HEK293T (cell line): ENCODE measurements around the gene HACE1.

Experiments
- CTCF ChIA-PET: fragments of 350-600 bp; formaldehyde crosslinking; extraction: SDS; loops from one replicate; lab custom pipeline; 2021; ENCODE audit warnings: antibody characterized with exemption, inconsistent platforms; lab: Yijun Ruan, JAX
- POLR2A ChIA-PET: fragments of 350-600 bp; formaldehyde crosslinking; extraction: SDS; loops from one replicate; lab custom pipeline; 2020; ENCODE audit warnings: antibody characterized with exemption, inconsistent platforms; lab: Yijun Ruan, JAX
- DNase-seq: peaks from one replicate; pipeline ENCODE4 v3.0.0; 2012; ENCODE audit warnings: mixed read lengths; ENCODE audit errors: extremely low spot score
- ARNT ChIP-seq: fragments of 450-650 bp; IDR thresholded peaks from 2 replicates; pipeline ENCODE4 v1.6.1; 2017; ENCODE audit warnings: mild to moderate bottlenecking
- BHLHE40 ChIP-seq: fragments of 450-650 bp; IDR thresholded peaks from 2 replicates; pipeline ENCODE4 v1.6.1; 2016; ENCODE audit warnings: mild to moderate bottlenecking, moderate library complexity, borderline replicate concordance
- CTBP1 ChIP-seq: fragments of 450-650 bp; IDR thresholded peaks from 2 replicates; pipeline ENCODE4 v1.6.1; 2016; ENCODE audit warnings: borderline replicate concordance
- ELF4 ChIP-seq: fragments of 450-650 bp; IDR thresholded peaks from 2 replicates; pipeline ENCODE4 v1.6.1; 2017; ENCODE audit warnings: antibody characterized with exemption
- FOXA1 ChIP-seq: fragments of 450-650 bp; IDR thresholded peaks from 2 replicates; pipeline ENCODE4 v1.6.1; 2016; ENCODE audit warnings: mild to moderate bottlenecking
- FOXK2 ChIP-seq: fragments of 450-650 bp; IDR thresholded peaks from 2 replicates; pipeline ENCODE4 v1.6.1; 2016; ENCODE audit warnings: mild to moderate bottlenecking
- FOXM1 ChIP-seq: fragments of 450-650 bp; IDR thresholded peaks from 2 replicates; pipeline ENCODE4 v1.6.1; 2017; ENCODE audit warnings: mild to moderate bottlenecking, borderline replicate concordance
- HDGF ChIP-seq: fragments of 450-650 bp; IDR thresholded peaks from 2 replicates; pipeline ENCODE4 v1.6.1; 2017; ENCODE audit warnings: antibody characterized with exemption, borderline replicate concordance
- L3MBTL2 ChIP-seq: fragments of 450-650 bp; conservative IDR thresholded peaks from 2 replicates; pipeline ENCODE4 v1.6.1; 2016; ENCODE audit warnings: mild to moderate bottlenecking
- LEF1 ChIP-seq: fragments of 450-650 bp; IDR thresholded peaks from 2 replicates; pipeline ENCODE4 v1.6.1; 2017; ENCODE audit warnings: mild to moderate bottlenecking, borderline replicate concordance
- NFRKB ChIP-seq: fragments of 450-650 bp; IDR thresholded peaks from 2 replicates; pipeline ENCODE4 v1.6.1; 2016; ENCODE audit warnings: mild to moderate bottlenecking, moderate library complexity
- PKNOX1 ChIP-seq: fragments of 450-650 bp; IDR thresholded peaks from 2 replicates; pipeline ENCODE4 v1.6.1; 2016
- SP1 ChIP-seq: fragments of 450-650 bp; IDR thresholded peaks from 2 replicates; pipeline ENCODE4 v1.6.1; 2017
- SUZ12 ChIP-seq: fragments of 450-650 bp; IDR thresholded peaks from 2 replicates; pipeline ENCODE4 v1.6.1; 2016; ENCODE audit warnings: mild to moderate bottlenecking
- TARDBP ChIP-seq: fragments of 450-650 bp; IDR thresholded peaks from 2 replicates; pipeline ENCODE4 v1.6.1; 2016
- ZNF384 ChIP-seq: fragments of 450-650 bp; IDR thresholded peaks from 2 replicates; pipeline ENCODE4 v1.6.1; 2016

The HACE1 gene

GRCh38 chr6:104702126-104702841 lies 157.4 kb downstream of the HACE1 start:
- ChIA-PET POLR2A (no interaction called here), CTCF (interaction anchor here (0.7 kb wide), 2 partner anchors 10 to 26 kb away, joined by 3 read pairs; no protein-coding TSS in a partner anchor)
- TF ChIP-seq NFRKB = no peak
- no peak for TF ChIP-seq LEF1
- TF ChIP-seq FOXA1 = no peak
- TF ChIP-seq BHLHE40 = no peak
- no peak for TF ChIP-seq ELF4
- no peak for TF ChIP-seq HDGF
- TF ChIP-seq SP1 = no peak
- no peak for TF ChIP-seq SUZ12
- TF ChIP-seq L3MBTL2 = no peak
- TF ChIP-seq ARNT = no peak
- TF ChIP-seq FOXK2 = no peak
- TF ChIP-seq CTBP1 = no peak
- TF ChIP-seq PKNOX1 = no peak
- DNase-seq = no peak

GRCh38 chr6:104700371-104701185 lies 159.1 kb downstream of the HACE1 start:
- no peak for TF ChIP-seq FOXM1
- no peak for TF ChIP-seq BHLHE40
- TF ChIP-seq ELF4 = no peak
- TF ChIP-seq FOXK2 = no peak
- no peak for TF ChIP-seq TARDBP
- no peak for TF ChIP-seq NFRKB
- TF ChIP-seq PKNOX1 = no peak
- no peak for TF ChIP-seq SUZ12
- no peak for TF ChIP-seq ARNT
- TF ChIP-seq LEF1 = no peak
- TF ChIP-seq HDGF = no peak
- no peak for TF ChIP-seq ZNF384
- TF ChIP-seq L3MBTL2 = no peak
- no peak for TF ChIP-seq SP1
- no peak for TF ChIP-seq CTBP1
- TF ChIP-seq FOXA1 = no peak
- CTCF ChIA-PET = no interaction called here
- POLR2A ChIA-PET = no interaction called here
- DNase-seq = no peak

GRCh38 chr6:104699593-104700329 lies 160.0 kb downstream of the HACE1 start:
- POLR2A ChIA-PET = no interaction called here

GRCh38 chr6:104698979-104699378 lies 160.7 kb downstream of the HACE1 start:
- no peak for DNase-seq
- ChIA-PET POLR2A (no interaction called here), CTCF (no interaction called here)
- TF ChIP-seq NFRKB (no peak), ZNF384 (no peak), FOXM1 (no peak), L3MBTL2 (no peak), SUZ12 (no peak), SP1 (no peak), HDGF (no peak), FOXK2 (no peak), ELF4 (no peak), FOXA1 (no peak), PKNOX1 (no peak), ARNT (no peak)

More at GRCh38 chr6:104699593-104700329, 160.0 kb downstream of the HACE1 start:
- TF ChIP-seq SP1 (no peak), LEF1 (no peak), NFRKB (no peak), ELF4 (no peak), ARNT (no peak), PKNOX1 (no peak), TARDBP (no peak), FOXM1 (no peak), HDGF (no peak), L3MBTL2 (no peak), FOXK2 (no peak)
- no peak for DNase-seq
- CTCF ChIA-PET = no interaction called here

- CTCF ChIA-PET = interaction anchor here (1.2 kb wide), 1 partner anchor 11 kb away, joined by 3 read pairs; no protein-coding TSS in a partner anchor
- no peak for TF ChIP-seq PKNOX1
- TF ChIP-seq ZNF384 = no peak
- TF ChIP-seq LEF1 = no peak
- no peak for TF ChIP-seq NFRKB
- no peak for TF ChIP-seq SP1
- no peak for TF ChIP-seq TARDBP
- no peak for TF ChIP-seq FOXK2
- TF ChIP-seq ELF4 = no peak
- no peak for TF ChIP-seq SUZ12
- TF ChIP-seq L3MBTL2 = no peak
- no peak for TF ChIP-seq BHLHE40
- POLR2A ChIA-PET = no interaction called here
- DNase-seq = no peak
Measured at GRCh38 chr6:104692008-104692407, 167.7 kb downstream of the HACE1 start.
